Suprapubic skin (tissue), 4 donors: Measurements from ENCODE around the gene STYXL1. TPM values are rescaled to one million over a fixed set of nuclear protein-coding genes. Genes with fewer than 3 reads are reported as not detected.

Experiments
- DNase-seq, 2 donors: peaks; one replicate each; pipeline ENCODE4 v3.0.0-alpha.2; 2019; ENCODE audit warnings: low spot score in 2 of 2
- H3K27ac ChIP-seq: fragments of 200-600 bp; sonication (generic); one replicate; pipeline ENCODE4 v1.5.1; 2019
- H3K27me3 ChIP-seq: fragments of 200-600 bp; sonication (generic); one replicate; pipeline ENCODE4 v1.5.1; 2019
- H3K36me3 ChIP-seq: fragments of 200-600 bp; sonication (generic); one replicate; pipeline ENCODE4 v1.5.1; 2019
- H3K4me1 ChIP-seq: fragments of 200-600 bp; sonication (generic); one replicate; pipeline ENCODE4 v1.5.1; 2019
- H3K4me3 ChIP-seq: fragments of 200-600 bp; sonication (generic); one replicate; pipeline ENCODE4 v1.5.1; 2019; ENCODE audit warnings: mild to moderate bottlenecking
- H3K9me3 ChIP-seq: fragments of 200-600 bp; sonication (generic); one replicate; pipeline ENCODE4 v1.5.1; 2019
- CTCF ChIP-seq, 2 donors: fragments of 200-600 bp in 1 of 2; fragments of 450-650 bp in 1 of 2; sonication (generic) in 1 of 2; IDR thresholded peaks; one replicate each; pipeline ENCODE4 v1.5.1; 2016 to 2019; ENCODE audit warnings: antibody characterized with exemption in 2 of 2, mild to moderate bottlenecking in 1 of 2, moderate library complexity in 1 of 2
- EP300 ChIP-seq: sonication (generic); formaldehyde crosslinking; IDR thresholded peaks from one replicate; pipeline ENCODE4 v1.6.1; 2017; ENCODE audit warnings: antibody characterized with exemption
- POLR2A ChIP-seq, 2 donors: fragments of 450-650 bp; IDR thresholded peaks; one replicate each; pipeline ENCODE4 v1.6.1; 2017; ENCODE audit warnings: antibody characterized with exemption in 2 of 2, mild to moderate bottlenecking in 2 of 2, moderate library complexity in 2 of 2
- POLR2AphosphoS5 ChIP-seq, 3 donors: sonication (generic); formaldehyde crosslinking; IDR thresholded peaks; one replicate each; pipeline ENCODE4 v1.6.1; 2017; ENCODE audit warnings: antibody characterized with exemption in 3 of 3
- WGBS: methylation state at CpG from one replicate; pipeline ENCODE4 v1.1.5; 2018; 5-methylcytosine and 5-hydroxymethylcytosine counted together
- total RNA-seq, 4 donors: library from RNA; depleted of rRNA; stranded (reverse); fragments of >200 nt; gene quantifications; one replicate each; pipeline ENCODE4 v1.1.0, GENCODE V29; 2016

The STYXL1 gene
- total RNA-seq, 4 donors from 2014 or later = 8.8 to 59.5 (median 41.2) TPM

- 93% methylated on average over 31 of the region's 32 CpGs for WGBS
- Histone ChIP-seq H3K27ac (no peak overlapping the region), H3K4me3 (no peak overlapping the region), H3K4me1 (peaks cover 26% of the 10 kb centered on the region), H3K36me3 (peaks cover 61% of the 10 kb centered on the region), H3K27me3 (no peaks in the 10 kb centered on the region), H3K9me3 (no peaks in the 10 kb centered on the region)
- no peak for DNase-seq
- TF ChIP-seq EP300 (no peak), POLR2AphosphoS5 (IDR thresholded peaks at IDR 0.05) (no peak), CTCF (IDR thresholded peaks at IDR 0.05) (no peak), POLR2A (IDR thresholded peaks at IDR 0.05) (no peak)
Observed at GRCh38 chr7:75987026-75987804, 60.6 kb downstream of the STYXL1 start.

GRCh38 chr7:75986147-75986781 is 61.5 kb downstream of the STYXL1 start:
- Histone ChIP-seq H3K4me3 (no peak overlapping the region), H3K36me3 (peaks cover 69% of the 10 kb centered on the region), H3K4me1 (peaks cover 17% of the 10 kb centered on the region), H3K27ac (no peak overlapping the region), H3K9me3 (no peaks in the 10 kb centered on the region), H3K27me3 (no peaks in the 10 kb centered on the region)
- no peak for TF ChIP-seq EP300
- no peak for TF ChIP-seq POLR2AphosphoS5 (IDR thresholded peaks at IDR 0.05)
- no peak for TF ChIP-seq POLR2A (IDR thresholded peaks at IDR 0.05)
- no peak for TF ChIP-seq CTCF (IDR thresholded peaks at IDR 0.05)
- 90% methylated on average over 7 of the region's 20 CpGs for WGBS
- no peak for DNase-seq

- no peak overlapping the region for H3K4me3 ChIP-seq
- H3K27ac ChIP-seq = no peak overlapping the region
- H3K36me3 ChIP-seq = peaks cover 75% of the 10 kb centered on the region
Observed at GRCh38 chr7:75985518-75986146, 62.2 kb downstream of the STYXL1 start.

GRCh38 chr7:75985009-75985517 is 62.7 kb downstream of the STYXL1 start:
- DNase-seq = no peak
- Histone ChIP-seq H3K27ac (no peak overlapping the region), H3K27me3 (no peaks in the 10 kb centered on the region), H3K4me3 (no peak overlapping the region), H3K36me3 (peaks cover 81% of the 10 kb centered on the region), H3K9me3 (no peaks in the 10 kb centered on the region), H3K4me1 (peaks cover 19% of the 10 kb centered on the region)
- TF ChIP-seq POLR2AphosphoS5 (IDR thresholded peaks at IDR 0.05) = no peak
- 82% methylated on average over 4 of the region's 21 CpGs for WGBS

More at GRCh38 chr7:75985518-75986146, 62.2 kb downstream of the STYXL1 start:
- H3K9me3 ChIP-seq = no peaks in the 10 kb centered on the region
- TF ChIP-seq POLR2AphosphoS5 (IDR thresholded peaks at IDR 0.05) = no peak
- no peak for TF ChIP-seq POLR2A (IDR thresholded peaks at IDR 0.05)
- no peak for TF ChIP-seq EP300
- TF ChIP-seq CTCF (IDR thresholded peaks at IDR 0.05) = no peak
- peaks cover 17% of the 10 kb centered on the region for H3K4me1 ChIP-seq
- 84% methylated on average over 7 of the region's 41 CpGs for WGBS
- DNase-seq = peak in 1 of 2 donors; percentile 68
- H3K27me3 ChIP-seq = no peaks in the 10 kb centered on the region

GRCh38 chr7:75984130-75985008 is 63.4 kb downstream of the STYXL1 start:
- peaks cover 19% of the 10 kb centered on the region for H3K4me1 ChIP-seq
- no peak overlapping the region for H3K4me3 ChIP-seq
- peaks cover 88% of the 10 kb centered on the region for H3K36me3 ChIP-seq
- DNase-seq = no peak
- H3K27ac ChIP-seq = no peak overlapping the region
- no peaks in the 10 kb centered on the region for H3K27me3 ChIP-seq
- 89% methylated on average over 36 of the region's 44 CpGs for WGBS
- no peak for TF ChIP-seq CTCF (IDR thresholded peaks at IDR 0.05)
- no peaks in the 10 kb centered on the region for H3K9me3 ChIP-seq
